HG02943 (cell line): ENCODE measurements around the gene OSTM1.

Experiments used
- ATAC-seq: cut with Tn5 transposase; IDR thresholded peaks from one replicate; pipeline ENCODE4 v1.9.1; 2021; ENCODE audit warnings: mild to moderate bottlenecking, low read depth, moderate library complexity; ENCODE audit not compliant: unreplicated experiment

OSTM1 gene

GRCh38 chr6:108102965-108103364 is 28.4 kb upstream of the OSTM1 start:
- no peak for ATAC-seq

DNA sequence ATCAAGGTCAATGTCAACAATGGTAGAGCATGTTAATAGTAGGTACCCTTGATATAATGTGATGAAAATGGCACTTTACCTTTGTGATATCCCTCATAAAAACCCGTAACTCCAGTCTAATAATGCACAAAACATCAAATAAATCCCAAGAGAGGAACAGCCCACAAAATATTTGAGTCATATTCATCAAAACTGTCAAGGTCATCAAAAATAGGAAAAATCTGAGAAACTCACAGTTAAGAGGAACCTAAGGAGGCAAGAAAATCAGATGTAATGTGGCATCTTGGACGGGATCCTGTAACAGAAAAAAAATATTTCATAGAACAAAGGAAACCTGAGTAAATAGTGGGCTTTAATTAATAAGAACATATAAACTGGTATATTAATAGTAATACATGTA is 25.5 kb upstream of the OSTM1 start:
- no peak for ATAC-seq

DNA sequence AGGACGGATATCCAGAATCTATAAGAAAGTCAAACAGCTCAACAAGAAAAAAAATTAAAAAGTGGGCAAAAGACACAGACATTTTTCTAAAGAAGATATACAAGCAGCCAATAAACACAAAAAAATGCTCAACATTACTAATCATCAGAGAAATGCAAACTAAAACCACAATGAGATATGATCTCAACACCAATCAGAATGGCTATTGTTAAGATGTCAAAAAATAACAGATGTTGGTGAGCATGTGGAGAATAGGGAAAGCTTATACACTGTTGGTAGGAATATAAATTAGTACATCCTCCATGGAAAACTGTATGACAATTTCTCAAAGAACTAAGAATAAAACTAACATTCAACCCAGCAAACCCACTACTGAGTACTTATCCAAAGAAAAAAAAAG is 23.3 kb upstream of the OSTM1 start:
- ATAC-seq: no peak

DNA sequence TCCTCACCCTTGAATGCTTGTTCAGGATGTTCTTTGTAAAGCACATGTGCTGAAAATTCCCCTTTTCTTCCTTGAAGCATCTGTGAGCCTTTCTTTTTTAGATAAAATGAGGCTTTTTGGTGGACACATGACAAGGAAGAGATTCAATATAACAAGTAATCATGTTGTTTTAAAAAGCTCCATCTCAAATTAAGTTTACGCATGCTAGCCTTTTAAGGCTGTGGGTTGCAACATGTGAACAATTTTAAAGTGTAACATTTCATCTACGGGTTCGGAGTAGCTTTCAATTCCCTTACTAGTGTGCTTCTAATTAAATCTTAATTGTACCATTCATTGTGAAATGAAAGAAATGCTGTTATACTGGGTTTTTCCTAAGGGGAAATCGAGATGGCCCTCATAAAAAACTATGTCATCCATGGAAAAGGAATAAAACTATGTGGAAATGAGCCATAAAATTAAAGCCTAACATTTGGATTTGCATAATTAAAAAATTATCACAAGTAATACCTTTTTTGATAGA is 19.3 kb upstream of the OSTM1 start:
- ATAC-seq: no peak

DNA sequence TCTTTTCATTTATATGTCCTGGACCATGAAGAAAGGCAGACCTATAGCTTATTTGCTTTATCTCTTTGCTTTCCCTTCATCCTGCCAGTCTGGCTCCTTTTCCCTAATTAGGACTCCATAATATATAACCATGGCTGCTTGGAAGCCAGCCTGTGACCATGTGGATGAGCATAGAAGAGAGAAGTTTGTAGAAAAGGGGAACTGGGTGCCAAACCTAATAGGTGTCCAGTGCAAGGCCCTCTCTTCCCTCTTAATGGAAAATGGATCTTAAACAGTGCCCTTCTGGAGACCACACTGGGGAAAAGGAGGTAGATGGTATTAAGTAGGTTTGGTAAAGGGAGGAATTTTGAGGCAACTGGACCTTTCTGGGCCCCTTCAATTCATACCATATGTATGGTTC is 16.7 kb upstream of the OSTM1 start:
- no peak for ATAC-seq

DNA sequence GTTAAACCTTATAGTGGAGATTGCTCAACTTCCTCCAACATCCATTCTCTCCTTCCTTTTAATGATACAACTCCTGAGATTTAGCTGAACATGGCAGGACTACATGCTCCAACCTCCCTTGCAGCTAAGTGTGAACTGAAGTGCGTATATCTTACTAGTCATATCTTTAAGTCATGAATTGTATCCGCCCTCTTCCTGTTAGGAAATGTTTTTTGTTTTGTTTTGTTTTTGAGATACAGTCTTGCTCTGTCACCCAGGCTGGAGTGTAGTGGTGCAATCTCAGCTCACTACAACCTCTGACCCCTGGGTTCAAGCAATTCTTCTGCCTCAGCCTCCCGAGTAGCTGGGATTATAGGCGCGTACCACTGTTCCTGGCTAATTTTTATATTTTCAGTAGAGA is 8.8 kb upstream of the OSTM1 start:
- ATAC-seq: no peak

DNA sequence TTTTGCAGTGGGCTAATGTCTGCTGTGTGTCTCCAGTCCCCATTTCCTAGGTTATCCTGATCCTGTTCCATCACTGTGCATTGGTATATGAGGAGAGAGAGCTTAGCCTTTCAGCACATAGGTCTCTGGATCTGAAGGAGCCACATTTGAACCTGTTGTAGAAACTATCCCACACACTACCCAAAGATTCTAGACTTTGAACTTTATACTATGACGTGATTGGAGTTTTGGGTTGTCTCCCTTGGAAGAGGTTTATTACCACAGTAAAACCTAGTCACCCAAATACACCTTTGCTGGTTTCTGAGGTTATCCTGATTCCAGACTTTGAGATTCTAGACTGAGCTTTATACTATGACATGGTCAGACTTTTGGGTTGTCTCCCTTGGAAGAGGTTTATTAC is 8.0 kb upstream of the OSTM1 start:
- ATAC-seq: no peak

GRCh38 chr6:108080010-108080780 is 5.7 kb upstream of the OSTM1 start:
- no peak for ATAC-seq

DNA sequence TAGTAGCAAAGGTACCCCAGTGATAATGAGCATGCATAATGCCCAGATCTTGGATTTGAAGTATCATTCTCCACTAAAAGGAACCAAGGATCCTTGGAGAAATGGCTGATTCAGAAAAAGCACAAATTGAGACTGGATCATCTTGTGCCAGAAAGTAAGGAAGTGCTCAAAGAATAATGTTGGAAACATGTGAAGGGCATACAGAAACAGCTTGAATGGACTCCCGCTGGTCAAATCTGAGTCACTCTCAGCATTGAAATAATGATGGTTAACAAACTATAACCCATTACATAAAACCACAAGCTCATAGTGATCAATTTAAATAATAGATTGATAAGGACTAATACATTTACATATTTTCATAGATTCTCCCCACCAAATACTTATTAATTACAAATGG is 3.6 kb upstream of the OSTM1 start:
- ATAC-seq: no peak

DNA sequence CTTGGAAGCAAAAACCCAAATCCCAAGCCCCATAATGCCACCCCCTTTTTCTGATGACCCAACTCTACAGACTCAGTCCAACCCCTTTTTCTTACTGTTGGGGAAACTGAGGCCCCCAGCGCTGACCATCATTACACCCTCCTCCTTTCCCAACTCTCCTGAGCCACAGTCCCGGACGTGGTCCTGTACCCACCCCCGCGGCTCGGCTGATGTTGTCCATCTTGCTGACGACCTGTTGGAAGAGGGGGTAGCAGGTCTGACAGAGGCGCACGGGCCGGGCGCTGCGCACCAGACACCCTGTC is 533 bp downstream of the OSTM1 start:
- ATAC-seq: peak; percentile 37

DNA sequence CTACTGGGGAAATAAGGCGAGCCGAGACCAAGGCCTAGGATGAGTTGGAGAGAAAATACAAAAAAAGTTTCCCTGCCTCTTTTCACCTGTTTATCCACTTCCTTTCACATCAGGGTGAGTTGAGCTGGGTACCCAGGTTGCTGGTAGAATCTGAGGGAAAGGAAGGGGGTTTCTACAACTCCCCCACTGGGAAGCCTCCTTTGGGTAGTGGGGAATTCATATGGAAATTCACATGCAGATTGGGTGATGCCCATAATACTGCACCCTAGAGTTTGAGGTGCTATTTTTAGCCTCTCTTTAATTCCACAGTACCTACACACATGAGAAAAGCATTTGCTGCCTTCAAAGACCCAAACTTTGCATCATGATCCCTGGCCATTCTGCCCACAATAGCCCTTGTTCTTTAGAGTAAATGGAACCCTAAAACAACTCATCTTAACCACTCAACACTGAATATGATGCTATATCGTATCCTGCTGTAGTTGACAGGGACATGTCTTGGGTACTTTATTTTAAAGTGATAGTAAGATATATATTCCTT is 2.7 kb downstream of the OSTM1 start:
- no peak for ATAC-seq

GRCh38 chr6:108068618-108069017 is 5.9 kb downstream of the OSTM1 start:
- no peak for ATAC-seq

GRCh38 chr6:108068182-108068581 is 6.4 kb downstream of the OSTM1 start:
- no peak for ATAC-seq

- no peak for ATAC-seq
These were observed 21.8 kb downstream of the OSTM1 start for GRCh38 chr6:108052706-108053105.

- ATAC-seq: no peak
These were observed 23.1 kb downstream of the OSTM1 start for GRCh38 chr6:108051481-108051880.

DNA sequence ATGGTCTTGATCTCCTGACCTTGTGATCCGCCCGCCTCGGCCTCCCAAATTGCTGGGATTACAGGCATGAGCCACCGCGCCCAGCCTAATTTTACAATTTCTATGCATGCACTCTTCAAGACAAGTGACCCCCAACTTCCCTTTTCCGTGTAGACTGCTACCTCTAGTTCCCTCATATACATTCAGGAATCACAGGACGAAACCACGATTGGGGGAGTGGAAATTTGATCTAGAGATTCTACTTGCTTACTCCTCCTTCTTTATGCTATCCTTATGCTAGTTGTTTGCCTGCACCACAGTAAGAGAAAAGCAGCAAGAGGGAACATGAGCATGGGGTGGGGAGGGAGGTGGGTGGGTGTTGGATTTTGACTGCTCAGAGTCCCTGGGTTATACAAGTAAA is 34.9 kb downstream of the OSTM1 start:
- ATAC-seq: no peak

- ATAC-seq: no peak
These were observed 37.7 kb downstream of the OSTM1 start for GRCh38 chr6:108036884-108037283.

- ATAC-seq: no peak
These were observed 42.6 kb downstream of the OSTM1 start for GRCh38 chr6:108031968-108032367.

DNA sequence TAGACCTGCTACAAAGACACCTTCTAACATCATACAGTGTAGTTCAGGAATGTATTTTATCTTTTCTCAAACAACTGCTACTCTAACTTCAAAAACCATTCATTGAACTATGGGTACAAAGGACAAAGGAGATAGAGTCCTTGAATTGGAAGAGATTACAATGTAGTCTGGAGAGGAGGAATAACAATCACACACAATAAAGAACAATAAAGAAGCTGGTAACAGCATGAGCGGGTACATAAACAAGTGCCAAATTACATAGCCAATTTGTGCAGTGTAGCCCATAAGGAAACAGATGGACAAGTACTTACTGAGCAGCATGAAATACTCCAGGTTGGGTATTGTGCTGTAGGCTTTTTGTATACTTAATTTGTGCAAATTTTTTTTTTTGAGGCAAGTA is 44.3 kb downstream of the OSTM1 start:
- ATAC-seq: no peak

DNA sequence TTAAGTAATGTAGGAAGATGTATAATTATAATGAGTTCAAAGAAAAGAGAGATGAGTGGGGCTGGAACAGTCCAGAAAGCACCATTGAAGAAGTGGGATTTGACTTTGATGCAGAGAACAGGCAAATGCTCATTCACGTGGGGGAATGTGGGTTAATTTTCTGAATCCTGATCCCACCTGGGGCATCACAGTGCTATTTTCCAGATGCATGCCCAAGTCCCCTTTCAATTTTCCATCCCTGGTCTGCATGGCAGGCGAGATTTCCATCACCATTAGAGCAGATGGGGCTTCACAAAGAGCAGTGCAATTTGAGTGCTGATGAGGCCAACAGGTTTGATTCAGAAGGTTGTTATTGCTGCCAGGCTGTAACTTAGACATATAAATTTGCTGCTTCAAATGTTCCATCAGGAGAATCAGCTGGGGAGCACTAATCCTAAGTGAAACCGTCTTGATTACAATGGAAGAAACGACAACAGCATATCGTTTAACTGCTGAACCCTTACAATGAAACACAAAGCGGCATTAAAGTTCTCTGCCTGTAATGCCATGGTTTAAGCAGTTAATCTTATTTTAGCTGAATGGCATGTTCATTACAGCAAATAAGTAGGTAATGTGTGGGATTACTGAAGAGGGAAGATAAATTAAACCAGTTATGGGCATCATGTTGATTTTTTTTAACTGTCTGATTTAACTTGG is 45.2 kb downstream of the OSTM1 start:
- ATAC-seq: no peak

- ATAC-seq: no peak
These were observed 46.9 kb downstream of the OSTM1 start for GRCh38 chr6:108027594-108027993.

DNA sequence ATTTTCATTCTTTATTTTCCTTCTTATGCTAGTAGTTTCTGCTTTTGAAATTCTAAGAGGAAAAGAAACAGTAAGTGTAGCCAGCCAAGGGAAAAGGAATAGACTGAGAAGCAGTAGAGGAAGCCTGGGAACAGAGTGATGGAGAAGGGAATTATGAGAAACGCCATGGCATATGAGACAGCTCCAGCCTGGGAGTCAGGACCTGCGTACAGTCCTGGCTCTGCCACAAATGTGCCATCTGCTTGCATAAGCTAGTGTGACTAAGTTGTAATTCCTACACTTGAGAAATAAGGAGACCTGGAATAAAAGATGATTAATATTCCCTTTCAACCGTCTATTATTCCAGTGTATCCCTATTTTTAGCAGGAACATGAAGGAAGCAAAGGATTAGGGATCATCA is 47.5 kb downstream of the OSTM1 start:
- no peak for ATAC-seq
